HL-60 (cell line): Measurements from ENCODE around the gene XPOT.

ENCODE experiments used
- CTCF ChIP-seq: IDR thresholded peaks from one replicate; pipeline ENCODE4 v1.5.1; 2011; ENCODE audit warnings: low read length, control low read depth, inconsistent platforms; ENCODE audit not compliant: insufficient read depth
- POLR2AphosphoS5 ChIP-seq: IDR thresholded peaks from 2 replicates; pipeline ENCODE4 v1.6.1; 2012; ENCODE audit warnings: low read depth

GRCh38 chr12:64390275-64390851, 13.8 kb upstream of the XPOT start, which contains the start of gene C12orf56:
- TF ChIP-seq CTCF (no peak), POLR2AphosphoS5 (no peak)
